ENCODE measurements around the gene FAM50B.

Gene FAM50B

DNA sequence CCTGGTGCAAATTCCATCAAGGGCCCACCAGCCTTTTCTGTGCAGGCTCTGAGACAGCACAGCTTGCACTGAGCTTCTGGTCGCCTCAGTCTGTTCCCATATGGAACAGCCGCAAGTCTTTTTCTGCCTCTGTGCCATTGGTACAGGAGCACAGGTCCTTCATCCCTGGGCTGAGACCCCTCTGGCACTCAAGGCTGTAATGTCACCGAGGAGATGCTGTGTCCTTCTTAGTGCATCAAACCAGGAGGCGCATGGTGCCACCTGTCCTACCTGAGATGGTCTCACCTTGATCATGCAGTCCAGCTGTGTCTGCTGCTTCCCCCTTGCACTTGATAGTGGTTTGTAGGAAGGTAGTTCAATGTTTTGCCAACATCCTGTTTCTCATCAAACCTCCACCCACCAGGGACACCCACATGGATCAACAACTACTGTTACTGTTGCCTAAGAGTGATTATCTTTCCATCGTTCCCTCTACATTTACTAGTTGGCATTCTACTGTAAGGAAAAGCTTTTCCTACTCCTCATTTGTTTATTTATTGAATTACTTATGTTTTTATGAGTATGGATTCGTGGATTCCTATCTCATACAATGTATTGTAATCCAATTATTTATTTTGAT lies 29.0 kb downstream of the FAM50B start:
- H3K4me1 ChIP-seq (ENCODE audit: control insufficient read depth in 1 of 2, insufficient read depth in 2 of 2, low read length in 2 of 2) = no peaks in the 10 kb centered on the region
- H3K9me3 ChIP-seq (ENCODE audit: control insufficient read depth in 1 of 2, low read length in 2 of 2) = no peaks in the 10 kb centered on the region
- no peaks in the 10 kb centered on the region for H3K27me3 ChIP-seq (ENCODE audit: low read depth, low read length)
- H3K4me3 ChIP-seq (ENCODE audit: low read depth in 1 of 2, low read length in 2 of 2) = no peak overlapping the region
- no peaks in the 10 kb centered on the region for H3K36me3 ChIP-seq (ENCODE audit: control insufficient read depth in 1 of 2, insufficient read depth in 2 of 2, low read length in 2 of 2)
- no peak overlapping the region for H3K27ac ChIP-seq (ENCODE audit: low read length)

DNA sequence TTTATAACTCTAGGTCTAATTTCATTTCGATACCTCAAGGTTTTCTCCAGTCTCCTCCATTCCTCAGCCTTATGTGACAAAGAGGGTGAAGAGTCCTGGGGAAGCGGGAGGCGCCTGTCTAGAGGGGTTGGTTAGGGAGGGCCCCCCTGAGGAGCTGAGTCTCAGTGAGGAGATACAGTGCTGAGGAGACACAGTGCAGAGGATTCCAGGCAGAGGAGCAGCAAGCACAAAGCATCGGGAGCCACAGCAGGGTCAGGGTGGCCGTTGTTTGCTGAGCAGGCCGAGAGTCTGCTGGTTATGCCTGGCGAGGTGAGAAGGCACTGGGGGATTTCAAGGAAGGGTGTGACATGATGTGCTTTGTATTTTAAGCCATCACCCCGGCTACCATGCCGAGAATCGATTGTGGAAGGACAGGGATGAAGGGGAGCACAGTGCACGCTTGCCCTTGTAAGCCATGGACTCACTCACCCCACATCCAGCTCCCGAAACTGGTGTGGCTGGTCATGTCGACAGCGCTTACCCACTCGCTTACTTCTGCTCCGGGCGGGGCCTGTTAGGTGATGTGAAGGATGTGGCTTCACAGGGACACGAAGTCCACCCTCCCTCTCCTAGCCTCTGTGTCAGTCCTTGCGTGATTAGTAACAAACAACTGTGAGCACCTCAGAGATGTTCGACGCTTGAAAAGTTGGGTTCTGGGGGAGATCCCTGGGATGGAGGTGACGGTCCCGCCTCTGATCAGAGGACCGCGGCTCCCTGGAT lies 30.2 kb downstream of the FAM50B start:
- Histone ChIP-seq H3K27ac (ENCODE audit: low read length) (no peak overlapping the region), H3K9me3 (ENCODE audit: control insufficient read depth in 1 of 2, low read length in 2 of 2) (no peaks in the 10 kb centered on the region), H3K4me3 (ENCODE audit: low read depth in 1 of 2, low read length in 2 of 2) (no peak overlapping the region), H3K27me3 (ENCODE audit: low read depth, low read length) (no peaks in the 10 kb centered on the region), H3K36me3 (ENCODE audit: control insufficient read depth in 1 of 2, insufficient read depth in 2 of 2, low read length in 2 of 2) (no peaks in the 10 kb centered on the region), H3K4me1 (ENCODE audit: control insufficient read depth in 1 of 2, insufficient read depth in 2 of 2, low read length in 2 of 2) (peaks cover 0 to 6% of the 10 kb centered on the region in 2 donors)

DNA sequence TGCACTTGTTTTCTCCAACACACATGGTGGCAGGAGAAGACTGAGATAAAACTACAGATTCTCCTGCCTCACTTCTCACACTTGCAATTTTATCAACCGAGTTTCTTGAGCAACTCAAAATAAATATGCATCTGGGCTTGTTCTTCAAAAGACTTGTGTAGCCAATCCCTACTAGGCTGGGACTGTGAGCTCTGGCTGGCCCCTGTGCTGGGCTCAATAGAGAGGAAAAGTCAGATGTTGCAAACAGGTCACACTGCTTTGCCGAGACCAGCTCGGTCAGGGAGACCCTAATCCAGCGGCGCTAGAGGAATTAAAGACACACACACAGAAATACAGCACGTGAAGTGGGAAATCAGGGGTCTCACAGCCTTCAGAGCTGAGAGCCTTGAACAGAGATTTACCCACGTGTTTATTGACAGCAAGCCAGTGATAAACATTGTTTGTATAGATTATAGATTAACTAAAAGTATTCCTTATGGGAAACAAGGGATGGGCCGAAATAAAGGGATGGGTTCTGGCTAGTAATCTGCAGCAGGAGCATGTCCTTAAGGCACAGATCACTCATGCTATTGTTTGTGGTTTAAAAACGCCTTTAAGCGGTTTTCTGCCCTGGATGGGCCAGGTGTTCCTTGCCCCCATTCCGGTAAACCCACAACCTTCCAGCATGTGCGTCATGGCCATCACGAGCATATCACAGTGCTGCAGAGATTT lies 32.7 kb downstream of the FAM50B start:
- Histone ChIP-seq H3K9me3 (ENCODE audit: control insufficient read depth in 1 of 2, low read length in 2 of 2) (no peaks in the 10 kb centered on the region), H3K4me1 (ENCODE audit: control insufficient read depth in 1 of 2, insufficient read depth in 2 of 2, low read length in 2 of 2) (peaks cover 0 to 6% of the 10 kb centered on the region in 2 donors), H3K4me3 (ENCODE audit: low read depth in 1 of 2, low read length in 2 of 2) (no peak overlapping the region), H3K27me3 (ENCODE audit: low read depth, low read length) (no peaks in the 10 kb centered on the region), H3K27ac (ENCODE audit: low read length) (no peak overlapping the region), H3K36me3 (ENCODE audit: control insufficient read depth in 1 of 2, insufficient read depth in 2 of 2, low read length in 2 of 2) (no peaks in the 10 kb centered on the region)

DNA sequence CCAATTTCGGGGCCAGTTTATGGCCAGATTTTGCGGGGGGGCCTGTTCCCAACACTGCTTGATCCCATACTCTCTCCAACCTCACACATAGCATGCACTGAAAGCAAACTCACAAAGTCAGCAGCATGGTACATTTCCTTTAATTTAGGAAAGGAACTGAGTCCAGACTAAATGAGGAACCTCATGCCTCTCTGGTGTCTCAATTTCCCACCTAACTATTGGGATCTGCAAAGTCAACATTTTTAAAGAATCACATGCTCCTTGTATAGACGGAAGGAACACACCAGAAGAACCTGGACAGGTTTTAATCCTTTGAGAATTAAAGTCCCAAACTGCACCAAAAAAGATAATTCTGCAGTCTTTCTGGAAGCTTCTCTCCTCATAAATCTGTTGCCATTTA lies 33.3 kb downstream of the FAM50B start:
- H3K27ac ChIP-seq (ENCODE audit: low read length) = no peak overlapping the region
- H3K4me3 ChIP-seq (ENCODE audit: low read depth in 1 of 2, low read length in 2 of 2) = no peak overlapping the region
- no peaks in the 10 kb centered on the region for H3K36me3 ChIP-seq (ENCODE audit: control insufficient read depth in 1 of 2, insufficient read depth in 2 of 2, low read length in 2 of 2)
- peaks cover 0 to 6% of the 10 kb centered on the region in 2 donors for H3K4me1 ChIP-seq (ENCODE audit: control insufficient read depth in 1 of 2, insufficient read depth in 2 of 2, low read length in 2 of 2)
- H3K27me3 ChIP-seq (ENCODE audit: low read depth, low read length) = no peaks in the 10 kb centered on the region
- H3K9me3 ChIP-seq (ENCODE audit: control insufficient read depth in 1 of 2, low read length in 2 of 2) = no peaks in the 10 kb centered on the region

DNA sequence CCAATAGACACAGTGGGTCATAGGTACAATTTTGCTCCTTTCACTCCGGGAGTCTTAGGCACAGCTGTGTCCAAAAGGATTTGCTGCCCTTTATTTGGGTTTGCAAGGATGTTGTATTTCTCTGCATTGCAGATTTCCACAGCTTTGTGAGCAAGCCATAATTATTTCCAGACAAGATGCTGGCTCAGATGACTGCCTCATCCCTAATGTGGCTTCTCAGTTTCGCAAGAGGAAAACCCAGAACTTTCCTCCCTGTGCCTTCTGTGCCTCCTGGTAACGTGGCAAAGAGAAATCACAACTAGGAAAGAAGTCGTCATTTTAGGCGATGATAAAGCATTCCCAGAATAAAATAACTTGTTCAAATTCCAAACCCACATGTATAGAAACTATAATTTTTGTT lies 33.7 kb downstream of the FAM50B start:
- H3K4me1 ChIP-seq (ENCODE audit: control insufficient read depth in 1 of 2, insufficient read depth in 2 of 2, low read length in 2 of 2) = peaks cover 0 to 6% of the 10 kb centered on the region in 2 donors
- no peak overlapping the region for H3K4me3 ChIP-seq (ENCODE audit: low read depth in 1 of 2, low read length in 2 of 2)
- H3K9me3 ChIP-seq (ENCODE audit: control insufficient read depth in 1 of 2, low read length in 2 of 2) = no peaks in the 10 kb centered on the region
- H3K36me3 ChIP-seq (ENCODE audit: control insufficient read depth in 1 of 2, insufficient read depth in 2 of 2, low read length in 2 of 2) = no peaks in the 10 kb centered on the region
- no peaks in the 10 kb centered on the region for H3K27me3 ChIP-seq (ENCODE audit: low read depth, low read length)
- no peak overlapping the region for H3K27ac ChIP-seq (ENCODE audit: low read length)

DNA sequence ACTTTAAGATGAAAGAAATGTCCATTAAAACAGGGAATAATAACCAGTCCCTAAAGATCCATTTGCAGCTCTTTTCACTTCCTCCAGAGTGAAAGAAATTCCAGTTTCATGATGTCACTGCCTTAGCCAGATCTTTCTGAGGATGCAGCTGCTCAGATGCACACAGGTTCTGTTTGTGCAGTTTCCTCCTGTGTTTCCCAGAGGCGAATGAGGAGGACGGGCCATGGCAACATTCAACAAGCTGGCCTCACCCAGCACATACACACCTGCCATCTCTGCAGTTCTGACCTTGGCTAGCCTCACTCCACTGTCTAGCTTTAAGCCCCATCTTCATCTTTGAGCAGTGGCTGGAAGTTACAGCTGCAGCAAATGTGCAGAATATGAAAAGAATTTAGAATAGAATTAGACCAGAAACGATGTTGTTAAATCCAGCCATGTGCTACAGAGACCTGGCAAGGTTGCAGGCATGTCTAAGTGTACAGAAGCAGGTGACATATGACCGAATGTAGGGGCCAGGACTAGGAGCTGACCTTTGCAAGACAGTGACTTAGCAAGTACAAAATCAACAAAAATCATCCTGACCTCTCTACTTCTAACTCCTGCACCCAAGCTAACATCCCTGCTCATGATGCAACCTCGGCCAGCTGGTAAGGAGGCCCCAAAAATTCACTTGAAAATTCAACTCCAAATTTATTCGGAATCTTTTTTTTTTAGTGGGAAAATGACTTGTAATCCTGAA lies 35.0 kb downstream of the FAM50B start:
- Histone ChIP-seq H3K36me3 (ENCODE audit: control insufficient read depth in 1 of 2, insufficient read depth in 2 of 2, low read length in 2 of 2) (no peaks in the 10 kb centered on the region), H3K9me3 (ENCODE audit: control insufficient read depth in 1 of 2, low read length in 2 of 2) (no peaks in the 10 kb centered on the region), H3K27me3 (ENCODE audit: low read depth, low read length) (no peaks in the 10 kb centered on the region), H3K27ac (ENCODE audit: low read length) (no peak overlapping the region), H3K4me3 (ENCODE audit: low read depth in 1 of 2, low read length in 2 of 2) (no peak overlapping the region), H3K4me1 (ENCODE audit: control insufficient read depth in 1 of 2, insufficient read depth in 2 of 2, low read length in 2 of 2) (peaks cover 0 to 6% of the 10 kb centered on the region in 2 donors)

DNA sequence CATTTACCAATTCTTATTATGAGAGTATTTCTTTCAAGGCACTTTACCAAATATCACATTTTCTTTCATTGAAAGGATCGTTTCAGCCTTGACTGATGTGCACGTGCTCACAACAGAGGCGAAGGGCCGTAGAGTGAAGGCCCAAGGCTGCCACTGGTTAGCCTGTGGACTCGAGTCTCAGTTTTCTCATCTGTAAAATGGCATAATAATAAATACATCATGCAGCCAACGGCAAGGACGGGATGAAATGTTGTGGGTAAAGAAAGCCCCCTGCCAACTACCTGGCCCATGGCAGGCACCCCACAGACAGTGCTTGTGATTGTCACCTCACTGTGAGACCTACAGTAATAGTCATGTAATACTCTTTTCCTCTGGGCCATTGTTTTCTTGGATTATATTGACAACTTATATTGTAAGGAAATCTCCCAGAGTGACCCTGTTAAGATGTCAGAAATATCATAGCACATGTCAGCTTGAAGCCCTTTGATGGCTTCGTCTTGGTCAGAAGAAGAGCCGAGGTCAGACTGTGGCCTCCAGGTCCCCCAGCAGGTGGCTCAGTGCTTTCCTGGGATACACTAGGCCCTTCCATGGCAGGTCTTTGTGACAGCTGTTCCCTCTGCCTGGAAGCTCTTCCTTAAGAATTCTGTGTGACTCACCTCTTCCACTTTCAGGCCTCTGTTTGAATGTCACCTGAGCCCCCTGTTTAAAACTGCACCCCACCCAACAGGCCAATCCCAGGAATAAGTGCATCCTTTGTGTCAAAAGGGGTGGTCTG lies 36.3 kb downstream of the FAM50B start:
- Histone ChIP-seq H3K36me3 (ENCODE audit: control insufficient read depth in 1 of 2, insufficient read depth in 2 of 2, low read length in 2 of 2) (no peaks in the 10 kb centered on the region), H3K4me1 (ENCODE audit: control insufficient read depth in 1 of 2, insufficient read depth in 2 of 2, low read length in 2 of 2) (peaks cover 0 to 6% of the 10 kb centered on the region in 2 donors), H3K27me3 (ENCODE audit: low read depth, low read length) (no peaks in the 10 kb centered on the region), H3K4me3 (ENCODE audit: low read depth in 1 of 2, low read length in 2 of 2) (no peak overlapping the region), H3K9me3 (ENCODE audit: control insufficient read depth in 1 of 2, low read length in 2 of 2) (no peaks in the 10 kb centered on the region), H3K27ac (ENCODE audit: low read length) (no peak overlapping the region)

DNA sequence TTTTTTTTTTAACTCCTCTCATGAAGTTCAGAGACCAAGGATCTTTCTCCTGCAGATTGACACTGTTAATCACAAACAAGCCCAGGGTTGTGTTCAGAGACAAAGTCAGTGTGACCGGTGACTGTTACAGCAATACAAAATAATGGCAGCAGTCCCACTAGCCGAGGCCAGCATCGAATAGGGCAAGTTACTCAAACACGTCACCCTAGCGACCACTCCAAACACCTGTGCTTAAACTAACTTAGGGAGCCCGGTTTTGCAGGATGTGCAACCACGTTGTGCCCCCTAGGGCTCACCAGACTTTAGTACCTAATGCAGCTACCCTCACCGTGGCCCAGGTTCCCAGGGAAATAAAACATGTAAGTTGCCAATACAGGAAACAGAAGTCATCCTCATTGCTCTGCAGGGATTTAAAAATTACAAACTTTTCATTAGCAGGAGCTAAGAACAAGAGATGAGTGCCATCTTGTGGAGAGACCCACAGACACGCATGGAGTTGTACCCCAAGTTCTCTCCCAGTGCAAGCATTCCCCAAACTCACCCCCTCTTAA lies 38.1 kb downstream of the FAM50B start:
- H3K9me3 ChIP-seq (ENCODE audit: control insufficient read depth in 1 of 2, low read length in 2 of 2) = no peaks in the 10 kb centered on the region
- peaks cover 0 to 6% of the 10 kb centered on the region in 2 donors for H3K4me1 ChIP-seq (ENCODE audit: control insufficient read depth in 1 of 2, insufficient read depth in 2 of 2, low read length in 2 of 2)
- H3K27ac ChIP-seq (ENCODE audit: low read length) = no peak overlapping the region
- H3K4me3 ChIP-seq (ENCODE audit: low read depth in 1 of 2, low read length in 2 of 2) = no peak overlapping the region
- H3K36me3 ChIP-seq (ENCODE audit: control insufficient read depth in 1 of 2, insufficient read depth in 2 of 2, low read length in 2 of 2) = no peaks in the 10 kb centered on the region
- no peaks in the 10 kb centered on the region for H3K27me3 ChIP-seq (ENCODE audit: low read depth, low read length)

DNA sequence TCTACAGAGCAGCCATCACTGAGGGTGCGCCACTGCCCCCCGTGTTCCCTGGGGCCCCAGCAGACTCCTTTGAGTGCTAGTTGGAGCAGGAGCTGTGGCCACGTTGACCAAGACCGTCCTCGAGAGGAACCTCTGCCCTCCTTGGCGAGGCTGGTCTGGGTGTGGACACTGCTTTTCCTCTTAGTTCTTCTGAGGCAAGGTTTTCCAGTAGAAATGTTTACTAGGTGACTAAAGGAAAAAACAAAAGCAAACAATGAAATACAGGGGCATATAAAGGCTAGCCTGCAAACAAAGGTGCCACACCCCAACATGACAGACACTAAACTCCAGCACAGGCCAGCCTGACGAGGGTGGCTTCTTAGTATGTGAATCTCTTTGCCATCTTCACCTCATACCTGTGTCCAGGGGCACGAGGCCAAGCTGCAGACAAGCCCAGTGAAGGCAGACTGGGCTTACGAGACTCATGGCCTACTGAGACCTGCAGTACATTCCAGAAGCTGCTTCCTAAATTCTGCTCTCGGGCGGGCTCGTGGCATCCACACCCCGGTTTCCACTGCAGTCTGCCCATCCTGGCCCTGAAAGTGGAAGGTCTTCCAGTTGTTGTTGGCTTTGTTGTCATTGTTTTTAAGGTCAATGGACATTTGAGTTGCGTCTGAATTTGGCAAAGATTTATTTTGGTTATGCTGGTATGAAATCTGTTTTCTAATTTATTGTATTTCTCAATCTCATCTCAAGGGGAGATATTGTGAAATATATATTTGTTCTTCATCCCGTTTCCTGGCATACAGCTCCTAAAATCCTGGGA lies 39.2 kb downstream of the FAM50B start:
- peaks cover 0 to 6% of the 10 kb centered on the region in 2 donors for H3K4me1 ChIP-seq (ENCODE audit: control insufficient read depth in 1 of 2, insufficient read depth in 2 of 2, low read length in 2 of 2)
- no peak overlapping the region for H3K4me3 ChIP-seq (ENCODE audit: low read depth in 1 of 2, low read length in 2 of 2)
- no peaks in the 10 kb centered on the region for H3K36me3 ChIP-seq (ENCODE audit: control insufficient read depth in 1 of 2, insufficient read depth in 2 of 2, low read length in 2 of 2)
- H3K9me3 ChIP-seq (ENCODE audit: control insufficient read depth in 1 of 2, low read length in 2 of 2) = no peaks in the 10 kb centered on the region
- no peak overlapping the region for H3K27ac ChIP-seq (ENCODE audit: low read length)
- H3K27me3 ChIP-seq (ENCODE audit: low read depth, low read length) = no peaks in the 10 kb centered on the region

DNA sequence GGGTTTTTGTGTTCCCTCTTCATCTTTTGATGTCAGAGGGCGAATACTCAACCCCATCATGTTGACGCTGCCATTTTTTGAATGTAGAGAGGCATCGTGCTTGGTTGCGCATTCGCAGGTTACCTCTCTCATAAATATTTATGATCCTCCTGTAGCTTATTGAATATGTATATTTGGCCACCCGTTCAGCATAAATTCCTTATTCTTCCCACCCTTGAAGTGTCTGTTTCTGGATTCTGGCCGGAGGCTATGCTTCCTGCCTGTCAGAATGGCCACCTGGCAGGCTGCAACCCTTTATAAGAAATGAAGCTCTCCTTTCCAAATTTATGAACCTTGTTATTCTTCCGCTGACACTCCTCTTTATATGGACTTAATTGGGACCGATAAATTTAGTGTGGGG lies 40.9 kb downstream of the FAM50B start:
- no peaks in the 10 kb centered on the region for H3K36me3 ChIP-seq (ENCODE audit: control insufficient read depth in 1 of 2, insufficient read depth in 2 of 2, low read length in 2 of 2)
- H3K4me1 ChIP-seq (ENCODE audit: control insufficient read depth in 1 of 2, insufficient read depth in 2 of 2, low read length in 2 of 2) = no peaks in the 10 kb centered on the region
- no peaks in the 10 kb centered on the region for H3K27me3 ChIP-seq (ENCODE audit: low read depth, low read length)
- no peaks in the 10 kb centered on the region for H3K9me3 ChIP-seq (ENCODE audit: control insufficient read depth in 1 of 2, low read length in 2 of 2)
- H3K4me3 ChIP-seq (ENCODE audit: low read depth in 1 of 2, low read length in 2 of 2) = no peak overlapping the region
- H3K27ac ChIP-seq (ENCODE audit: low read length) = no peak overlapping the region
